NT2/D1 (cell line): ENCODE results near the gene TRPM6.

Experiments used
- DNase-seq: peaks from one replicate; pipeline ENCODE4 v3.0.0-alpha.2; 2011; ENCODE audit warnings: low read depth, low spot score
- H3K27me3 ChIP-seq: 2 replicates; pipeline ENCODE4 v1.6.0; 2011; ENCODE audit warnings: mild to moderate bottlenecking; ENCODE audit not compliant: insufficient read length, insufficient read depth
- H3K36me3 ChIP-seq: 2 replicates; pipeline ENCODE4 v1.6.1; 2011; ENCODE audit warnings: mild to moderate bottlenecking, low read length, mixed read lengths; ENCODE audit not compliant: insufficient read depth, insufficient read length
- H3K4me1 ChIP-seq: 2 replicates; pipeline ENCODE4 v1.5.1; 2011; ENCODE audit not compliant: insufficient read depth, insufficient read length
- H3K4me3 ChIP-seq: 2 replicates; pipeline ENCODE4 v1.5.1; 2011; ENCODE audit warnings: low read depth; ENCODE audit not compliant: insufficient read length
- H3K9ac ChIP-seq: 2 replicates; pipeline ENCODE4 v1.6.0; 2011; ENCODE audit warnings: low read depth; ENCODE audit not compliant: insufficient read length
- H3K9me3 ChIP-seq: 2 replicates; pipeline ENCODE4 v1.5.1; 2011; ENCODE audit warnings: mild to moderate bottlenecking, low read length; ENCODE audit not compliant: insufficient read depth
- SUZ12 ChIP-seq: IDR thresholded peaks from 2 replicates; pipeline ENCODE4 v1.6.1; 2011; ENCODE audit not compliant: insufficient read length, insufficient read depth; ENCODE audit errors: extremely low read depth
- YY1 ChIP-seq: IDR thresholded peaks from 2 replicates; pipeline ENCODE4 v1.6.1; 2011; ENCODE audit not compliant: insufficient read length, insufficient read depth
- ZNF274 ChIP-seq: IDR thresholded peaks from 2 replicates; pipeline ENCODE4 v1.6.1; 2011; ENCODE audit warnings: mild to moderate bottlenecking, low read depth, low read length

The TRPM6 gene

DNA sequence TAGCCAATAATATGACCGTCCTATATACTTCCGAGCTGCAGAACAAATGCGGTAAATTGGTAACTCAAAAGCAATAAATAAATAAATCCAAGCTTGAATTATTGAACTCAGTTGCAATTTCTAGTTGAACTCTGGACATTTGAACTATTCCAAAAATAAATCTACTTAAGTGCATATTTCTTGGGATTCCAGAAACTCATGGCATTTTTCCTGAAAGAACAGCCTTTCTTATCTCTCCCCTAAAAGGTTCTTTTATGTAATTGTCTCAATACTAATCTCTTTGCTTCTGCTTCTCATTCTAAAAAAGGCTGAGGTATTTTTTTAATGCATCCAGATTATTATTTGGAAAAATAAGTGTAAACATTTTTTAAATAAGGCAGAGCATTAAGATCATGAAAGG, 131.7 kb downstream of the TRPM6 start:
- Histone ChIP-seq H3K9me3 (no peaks in the 10 kb centered on the region), H3K27me3 (no peaks in the 10 kb centered on the region), H3K36me3 (no peaks in the 10 kb centered on the region), H3K9ac (no peak overlapping the region), H3K4me3 (no peak overlapping the region), H3K4me1 (no peaks in the 10 kb centered on the region)
- TF ChIP-seq SUZ12 (no peak), ZNF274 (no peak), YY1 (no peak)
- DNase-seq = no peak

DNA sequence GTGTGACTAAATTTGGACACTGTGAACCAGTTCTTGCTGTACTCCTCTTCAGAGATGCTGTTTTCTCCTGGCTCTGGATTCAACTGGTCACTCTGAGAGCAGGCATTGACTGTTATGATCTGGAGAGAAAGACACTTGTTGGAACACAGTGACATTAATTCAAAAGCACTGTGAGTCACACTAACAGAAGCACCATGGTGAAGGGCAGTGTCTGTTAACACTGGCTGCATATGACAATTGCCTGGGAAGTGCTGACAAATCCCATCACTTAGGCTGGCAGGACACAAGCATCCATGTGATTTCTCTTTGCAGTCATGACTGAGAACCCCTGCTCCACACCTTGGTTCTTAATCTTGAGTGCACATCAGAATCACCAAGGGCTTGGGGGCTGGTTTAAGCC, 132.4 kb downstream of the TRPM6 start:
- Histone ChIP-seq H3K36me3 (no peaks in the 10 kb centered on the region), H3K27me3 (no peaks in the 10 kb centered on the region), H3K9ac (no peak overlapping the region), H3K4me3 (no peak overlapping the region), H3K9me3 (no peaks in the 10 kb centered on the region), H3K4me1 (no peaks in the 10 kb centered on the region)
- TF ChIP-seq YY1 (no peak), ZNF274 (no peak), SUZ12 (no peak)
- DNase-seq = no peak

DNA sequence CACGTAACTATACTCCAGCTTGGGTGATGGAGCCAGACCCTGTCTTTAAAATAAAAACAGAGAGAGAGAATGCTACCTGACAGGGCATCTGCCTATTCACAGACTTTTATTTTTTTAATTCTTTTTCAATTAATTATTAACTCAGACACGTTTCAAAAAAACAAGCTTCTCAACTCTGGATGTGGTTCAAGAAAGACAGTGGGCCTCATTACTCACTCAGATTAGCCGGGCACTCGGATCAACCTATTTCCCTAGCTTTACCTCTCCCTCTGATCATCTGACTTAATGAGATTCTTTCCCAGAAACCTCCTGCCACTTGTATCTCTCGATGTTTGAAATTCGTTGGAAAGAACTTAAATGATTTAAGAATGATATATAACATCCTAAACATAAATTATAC, 134.1 kb downstream of the TRPM6 start:
- no peak for DNase-seq
- Histone ChIP-seq H3K9ac (no peak overlapping the region), H3K27me3 (no peaks in the 10 kb centered on the region), H3K4me1 (no peaks in the 10 kb centered on the region), H3K9me3 (no peaks in the 10 kb centered on the region), H3K4me3 (no peak overlapping the region), H3K36me3 (no peaks in the 10 kb centered on the region)
- TF ChIP-seq ZNF274 (no peak), YY1 (no peak), SUZ12 (no peak)

DNA sequence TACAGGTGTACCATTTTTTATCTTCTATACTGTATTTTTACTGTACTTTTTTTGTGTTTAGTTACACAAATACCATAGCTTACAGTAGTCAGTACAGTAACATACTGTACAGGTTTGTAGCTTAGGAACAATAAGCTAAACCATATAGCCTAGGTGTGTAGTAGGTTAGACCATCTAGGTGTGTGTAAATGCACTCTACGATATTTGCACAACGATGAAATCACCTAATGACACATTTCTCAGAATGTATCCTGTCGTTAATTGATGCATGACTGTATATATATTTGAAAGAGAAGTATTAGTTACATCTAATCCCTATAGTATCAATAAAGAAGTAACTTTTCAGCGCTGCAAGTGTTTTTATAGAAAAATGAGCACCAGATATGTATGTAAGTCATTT, 138.8 kb downstream of the TRPM6 start:
- no peaks in the 10 kb centered on the region for H3K4me1 ChIP-seq
- no peaks in the 10 kb centered on the region for H3K27me3 ChIP-seq
- no peaks in the 10 kb centered on the region for H3K36me3 ChIP-seq
- DNase-seq = no peak
- no peaks in the 10 kb centered on the region for H3K9me3 ChIP-seq
- no peak for TF ChIP-seq YY1
- TF ChIP-seq SUZ12 = no peak
- TF ChIP-seq ZNF274 = no peak
- H3K4me3 ChIP-seq = no peak overlapping the region
- H3K9ac ChIP-seq = no peak overlapping the region

DNA sequence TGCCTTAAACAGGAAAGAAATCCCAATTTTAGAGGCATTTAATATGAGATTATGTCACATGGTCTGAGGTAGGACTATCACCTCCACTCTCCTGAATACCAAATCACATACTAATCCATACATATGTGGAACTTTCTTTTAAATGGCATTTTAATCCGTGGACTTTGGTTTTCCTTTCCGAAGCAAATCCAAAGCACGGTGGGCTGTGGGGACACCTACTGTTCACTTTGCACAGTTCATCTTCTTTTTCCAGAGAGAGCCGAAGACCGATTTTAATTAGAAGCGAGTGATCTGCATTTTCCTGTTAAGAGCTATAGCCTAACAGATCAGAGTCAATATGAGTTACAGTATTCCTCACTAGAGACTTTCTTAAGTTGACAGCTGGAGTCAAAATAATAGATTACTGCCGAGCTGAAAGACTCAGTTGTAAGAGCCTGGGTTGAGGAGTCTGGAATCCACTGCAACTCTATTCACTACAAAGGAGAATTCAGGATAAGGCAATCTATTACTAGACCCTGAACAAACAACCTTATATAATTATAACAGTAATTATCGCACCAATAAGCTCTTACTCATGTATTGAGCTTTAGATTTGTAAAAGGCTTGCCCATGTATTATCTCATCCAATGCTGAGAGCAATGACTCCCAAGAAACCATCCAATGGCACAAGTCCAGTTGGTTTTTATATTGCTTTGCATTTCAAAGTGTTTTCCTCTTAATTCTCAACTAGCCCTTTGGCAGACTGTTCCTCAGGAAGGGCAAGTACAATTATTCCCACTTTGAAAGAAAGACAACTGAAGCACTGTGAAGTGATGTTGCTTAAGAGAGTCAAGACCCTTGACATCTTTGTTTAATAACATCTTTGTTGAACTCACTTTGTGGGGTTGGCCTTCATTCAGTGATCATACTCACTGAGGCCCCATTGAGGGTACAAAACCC, 144.7 kb downstream of the TRPM6 start:
- TF ChIP-seq YY1 = no peak
- no peak for TF ChIP-seq SUZ12
- H3K4me1 ChIP-seq = no peaks in the 10 kb centered on the region
- H3K4me3 ChIP-seq = no peak overlapping the region
- H3K36me3 ChIP-seq = no peaks in the 10 kb centered on the region
- H3K9ac ChIP-seq = no peak overlapping the region
- peak; percentile 27 for DNase-seq
- no peaks in the 10 kb centered on the region for H3K9me3 ChIP-seq
- H3K27me3 ChIP-seq = no peaks in the 10 kb centered on the region

DNA sequence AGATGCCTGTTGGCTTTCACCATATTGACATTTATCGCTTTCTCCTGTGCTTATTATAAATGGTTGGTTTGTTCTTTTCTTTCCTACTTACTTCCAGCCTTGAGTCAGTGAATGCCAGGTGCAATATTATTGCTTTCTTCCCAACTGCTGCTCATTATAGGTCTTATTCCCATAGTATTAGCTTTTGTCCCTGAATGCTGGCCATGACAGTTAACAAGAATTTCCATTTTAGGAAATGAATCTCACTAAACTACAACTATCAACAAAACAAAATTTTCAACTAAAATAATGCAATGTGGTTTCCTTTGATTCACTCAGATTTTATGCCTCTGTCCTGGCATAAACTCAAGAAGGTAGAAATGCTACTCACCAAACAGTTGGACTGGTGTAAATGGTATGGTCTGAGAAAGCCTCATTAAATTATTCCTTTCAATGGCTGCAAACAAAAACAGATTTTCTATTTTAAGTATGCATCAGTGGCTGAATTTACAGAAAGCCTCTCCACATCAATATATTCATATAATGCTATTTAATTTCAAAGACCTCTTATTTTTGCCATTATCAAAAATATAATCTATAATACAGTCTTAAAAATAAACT, 145.4 kb downstream of the TRPM6 start:
- TF ChIP-seq YY1 (no peak), ZNF274 (no peak), SUZ12 (no peak)
- DNase-seq = no peak
- Histone ChIP-seq H3K4me1 (no peaks in the 10 kb centered on the region), H3K36me3 (no peaks in the 10 kb centered on the region), H3K9me3 (no peaks in the 10 kb centered on the region), H3K27me3 (no peaks in the 10 kb centered on the region), H3K9ac (no peak overlapping the region), H3K4me3 (no peak overlapping the region)

DNA sequence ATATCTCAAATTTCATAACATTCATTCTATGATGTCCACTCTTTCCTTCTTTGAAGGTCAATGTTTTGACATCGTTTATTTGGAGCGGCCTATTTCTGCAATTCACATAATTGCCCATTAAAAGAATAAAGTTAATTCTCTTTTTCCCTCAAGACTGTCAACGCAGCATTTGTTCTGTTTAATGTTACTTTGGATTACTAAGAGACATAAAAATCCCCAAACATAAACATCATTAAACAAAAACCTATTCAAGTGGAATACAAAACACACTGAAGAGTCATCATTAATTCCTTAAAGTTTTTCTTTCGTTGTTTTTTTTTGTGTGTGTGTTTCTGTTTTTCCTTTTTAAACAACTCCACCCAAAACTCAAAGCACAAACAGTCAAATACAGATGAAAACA, 151.1 kb downstream of the TRPM6 start:
- Histone ChIP-seq H3K27me3 (no peaks in the 10 kb centered on the region), H3K4me3 (no peak overlapping the region), H3K9ac (no peak overlapping the region), H3K9me3 (no peaks in the 10 kb centered on the region), H3K4me1 (no peaks in the 10 kb centered on the region), H3K36me3 (no peaks in the 10 kb centered on the region)
- DNase-seq = no peak
- TF ChIP-seq SUZ12 = no peak
- no peak for TF ChIP-seq ZNF274
- no peak for TF ChIP-seq YY1
